ENCODE results near the gene JMJD8.

Gene JMJD8, protein sequence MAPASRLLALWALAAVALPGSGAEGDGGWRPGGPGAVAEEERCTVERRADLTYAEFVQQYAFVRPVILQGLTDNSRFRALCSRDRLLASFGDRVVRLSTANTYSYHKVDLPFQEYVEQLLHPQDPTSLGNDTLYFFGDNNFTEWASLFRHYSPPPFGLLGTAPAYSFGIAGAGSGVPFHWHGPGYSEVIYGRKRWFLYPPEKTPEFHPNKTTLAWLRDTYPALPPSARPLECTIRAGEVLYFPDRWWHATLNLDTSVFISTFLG

DNA sequence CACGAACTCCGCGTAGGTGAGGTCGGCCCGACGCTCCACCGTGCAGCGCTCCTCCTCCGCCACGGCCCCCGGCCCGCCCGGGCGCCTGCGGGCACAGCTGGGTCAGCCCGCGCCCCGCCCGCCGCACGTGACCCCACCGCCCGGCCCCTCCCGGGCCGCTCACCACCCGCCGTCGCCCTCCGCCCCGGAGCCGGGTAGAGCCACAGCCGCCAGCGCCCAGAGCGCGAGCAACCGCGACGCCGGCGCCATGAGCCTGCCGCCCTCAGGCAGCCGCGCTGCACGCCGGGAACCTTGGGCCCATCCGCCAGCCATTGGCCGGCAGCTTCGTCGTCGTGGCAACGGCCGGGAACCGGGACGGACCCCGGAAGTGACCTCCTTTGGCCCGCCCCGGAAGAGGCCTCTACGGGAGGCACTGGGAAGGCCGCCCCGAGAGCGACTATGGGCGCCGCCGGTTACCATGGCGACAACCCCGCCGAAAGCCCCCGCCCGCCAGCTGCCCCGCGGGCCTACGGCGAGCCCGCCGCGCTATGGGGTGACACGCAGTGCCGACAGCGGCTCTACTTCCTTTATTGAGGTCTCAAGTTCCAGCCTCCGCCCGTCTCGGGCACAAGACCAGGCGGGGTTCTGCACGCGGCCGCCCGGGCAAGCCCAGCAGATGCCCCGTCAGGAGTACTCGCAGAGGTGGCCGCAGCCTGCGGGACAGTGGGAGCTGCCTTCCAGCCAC, at the start of gene JMJD8:
Gene JMJD8, minus strand, starts transcription at position 264 of the 724 bp plus-strand sequence. Its CDS starts 15 bp downstream, at position 249.
- peak; percentile 93 to 95 (median 94) for DNase-seq (ENCODE audit: low read depth in 3 of 3)

DNA sequence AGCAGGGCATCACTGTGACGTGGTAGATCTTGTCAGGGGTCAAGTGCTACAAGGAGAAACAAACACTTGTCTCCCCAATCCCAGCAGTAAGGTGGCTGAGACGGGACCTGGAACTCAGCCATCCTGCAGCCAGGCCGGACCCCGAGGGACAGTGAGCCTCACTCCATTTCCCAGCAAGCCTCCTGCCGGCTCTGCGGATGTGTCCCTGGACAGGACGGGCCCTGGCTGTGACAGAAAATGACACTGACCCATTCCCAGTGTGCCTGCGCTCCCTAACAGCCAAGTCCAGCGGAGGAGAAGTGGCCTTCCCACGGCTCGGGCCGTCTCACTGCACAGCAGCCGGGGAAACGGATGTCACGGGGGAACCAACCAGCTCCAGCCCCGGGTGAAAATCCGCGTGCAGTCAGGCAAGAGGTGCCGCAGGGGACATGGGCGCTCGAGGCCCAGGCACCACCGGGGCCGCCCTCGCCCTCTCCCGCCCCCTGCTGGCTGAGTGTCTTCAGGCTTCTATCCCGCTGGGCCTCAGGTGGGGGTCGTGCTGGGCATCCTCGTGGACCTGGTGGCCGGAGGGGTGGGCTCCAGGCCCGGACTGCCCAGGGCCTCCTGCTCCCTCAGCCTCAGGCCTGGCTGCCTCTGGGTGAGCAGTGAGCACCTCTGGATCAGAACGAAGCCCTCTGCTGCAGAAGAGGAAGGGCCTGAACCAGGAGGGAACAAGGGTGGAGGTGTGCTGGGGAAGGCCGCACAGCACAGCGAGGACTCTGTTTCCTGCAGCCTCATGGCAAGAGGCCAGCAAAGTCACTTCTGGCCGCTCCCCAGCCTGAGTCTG, 49.5 kb upstream of the JMJD8 start:
- DNase-seq (ENCODE audit: low read depth in 3 of 3) = peak in 1 of 3 donors; percentile 49

DNA sequence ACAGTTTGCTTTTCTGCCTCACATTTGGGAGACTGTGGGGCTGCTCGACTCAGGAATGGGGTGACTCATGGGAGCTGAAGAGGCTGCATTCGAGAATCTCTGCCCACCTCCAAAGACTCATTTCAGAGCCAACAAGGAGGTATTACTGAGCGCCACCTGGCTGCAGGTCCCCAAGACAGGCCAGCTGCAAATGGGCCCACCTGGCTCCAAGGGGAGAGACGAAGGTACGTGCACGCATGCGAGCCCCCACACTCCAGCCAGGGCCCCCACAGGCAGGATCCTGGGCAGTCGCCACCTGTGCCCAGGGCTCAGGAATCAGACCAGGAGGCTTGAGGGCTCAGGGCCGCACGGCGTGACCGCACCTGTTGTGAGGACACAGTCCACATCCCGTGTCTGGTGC, 48.8 kb upstream of the JMJD8 start:
- no peak for DNase-seq (ENCODE audit: low read depth in 3 of 3)

DNA sequence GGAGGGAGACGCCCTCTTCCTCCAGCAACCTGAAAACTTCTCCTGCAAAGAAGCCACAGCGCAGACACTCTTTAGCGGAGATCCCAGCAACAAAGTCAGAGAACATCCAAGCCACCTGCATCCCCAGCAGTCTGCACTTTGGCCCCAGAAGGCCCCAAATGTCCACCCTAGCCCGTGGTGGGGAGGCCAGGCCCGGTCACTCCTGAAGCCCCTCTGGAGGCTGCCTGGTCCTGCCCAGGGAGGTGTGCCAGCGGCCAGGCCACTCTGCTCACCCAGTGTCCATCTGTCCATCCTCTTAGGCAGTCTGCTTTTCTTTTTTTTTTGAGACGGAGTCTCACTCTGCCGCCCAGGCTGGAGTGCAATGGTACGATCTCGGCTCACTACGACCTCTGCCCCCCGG, 48.2 kb upstream of the JMJD8 start:
- DNase-seq (ENCODE audit: low read depth in 3 of 3) = no peak

DNA sequence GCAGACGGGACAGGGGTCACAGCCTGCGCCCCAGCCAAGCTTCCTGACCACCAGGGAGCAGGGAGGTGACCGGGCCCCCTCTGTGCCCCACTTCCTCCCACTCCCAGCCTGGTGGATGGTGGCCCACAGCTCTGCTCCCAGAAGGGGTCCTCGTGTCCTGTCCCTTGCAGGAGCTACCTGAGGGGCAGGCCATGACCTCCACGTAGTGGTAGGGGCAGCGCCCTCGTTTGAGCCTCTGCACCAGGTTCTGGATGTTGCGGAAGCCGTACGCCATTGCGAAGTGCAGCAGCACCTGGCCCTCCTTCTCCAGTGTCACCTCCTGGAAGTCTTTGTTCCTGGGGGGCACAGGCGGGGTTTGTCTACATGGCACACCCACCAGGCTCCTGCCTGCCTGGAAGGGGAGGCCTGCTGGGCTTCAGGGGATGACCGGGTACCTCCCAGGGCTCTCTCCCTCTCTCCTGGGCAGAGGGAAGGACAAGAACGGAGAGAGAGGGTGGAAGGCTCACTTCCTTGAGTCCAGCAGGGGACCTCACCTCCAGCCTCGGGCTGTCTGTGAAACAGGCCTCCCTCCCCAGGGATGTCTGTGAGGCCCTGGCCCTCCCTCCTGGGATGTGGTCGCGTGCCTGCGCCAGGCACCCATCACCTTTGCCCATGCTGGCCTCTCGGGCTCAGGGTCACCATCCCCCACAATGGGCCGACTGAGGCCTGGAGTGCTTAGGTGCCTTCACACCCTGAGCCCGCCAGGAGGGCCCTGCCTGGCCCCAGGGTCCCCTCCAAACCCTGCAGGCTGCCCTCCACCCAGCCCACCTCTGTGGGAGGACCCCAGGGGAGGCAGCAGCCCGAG, 46.8 kb upstream of the JMJD8 start:
- no peak for DNase-seq (ENCODE audit: low read depth in 3 of 3)

DNA sequence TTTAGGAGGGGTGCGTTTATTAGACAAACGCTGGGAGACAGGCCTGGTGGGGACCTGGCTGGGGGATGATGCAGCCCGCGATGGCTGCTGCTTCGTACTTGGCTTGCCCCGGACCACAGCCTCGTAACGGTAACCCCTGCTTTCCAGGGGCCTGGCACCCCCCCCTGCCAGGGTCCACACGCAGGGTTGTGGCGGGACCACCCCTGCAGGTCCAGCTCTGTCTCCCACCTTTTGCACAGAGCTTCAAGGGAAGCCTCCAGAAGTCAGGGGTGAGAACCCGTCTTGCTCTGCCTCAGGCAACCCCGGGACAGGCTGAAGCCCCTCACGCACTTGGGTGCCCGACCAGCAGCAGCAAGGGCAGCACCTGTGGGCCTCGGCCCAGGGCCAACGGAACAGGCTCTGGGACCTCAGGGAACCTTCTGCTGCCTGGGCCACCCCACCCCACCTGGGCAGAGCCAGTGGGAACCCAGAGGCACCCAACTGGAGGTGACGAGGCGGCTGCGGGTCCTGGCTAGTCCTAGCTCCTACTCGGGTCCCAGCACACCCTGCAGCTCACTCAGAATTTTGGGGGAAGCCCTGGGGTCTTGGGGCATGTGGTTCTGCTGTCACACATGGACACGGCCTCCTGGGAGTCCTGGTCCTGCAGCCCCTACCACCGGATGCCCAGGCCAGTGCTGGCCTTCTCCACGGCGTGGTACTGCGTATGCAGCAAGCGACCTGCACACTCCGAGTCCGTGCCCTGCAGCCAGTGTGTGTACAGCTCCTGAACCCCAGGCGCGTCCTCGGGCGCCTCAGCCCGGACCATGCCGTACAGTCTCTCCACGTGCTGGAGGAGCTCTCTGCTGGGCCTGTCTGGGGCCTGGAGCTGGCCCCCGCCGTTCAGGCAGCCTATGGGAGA, 45.9 kb upstream of the JMJD8 start:
- DNase-seq (ENCODE audit: low read depth in 3 of 3) = no peak

DNA sequence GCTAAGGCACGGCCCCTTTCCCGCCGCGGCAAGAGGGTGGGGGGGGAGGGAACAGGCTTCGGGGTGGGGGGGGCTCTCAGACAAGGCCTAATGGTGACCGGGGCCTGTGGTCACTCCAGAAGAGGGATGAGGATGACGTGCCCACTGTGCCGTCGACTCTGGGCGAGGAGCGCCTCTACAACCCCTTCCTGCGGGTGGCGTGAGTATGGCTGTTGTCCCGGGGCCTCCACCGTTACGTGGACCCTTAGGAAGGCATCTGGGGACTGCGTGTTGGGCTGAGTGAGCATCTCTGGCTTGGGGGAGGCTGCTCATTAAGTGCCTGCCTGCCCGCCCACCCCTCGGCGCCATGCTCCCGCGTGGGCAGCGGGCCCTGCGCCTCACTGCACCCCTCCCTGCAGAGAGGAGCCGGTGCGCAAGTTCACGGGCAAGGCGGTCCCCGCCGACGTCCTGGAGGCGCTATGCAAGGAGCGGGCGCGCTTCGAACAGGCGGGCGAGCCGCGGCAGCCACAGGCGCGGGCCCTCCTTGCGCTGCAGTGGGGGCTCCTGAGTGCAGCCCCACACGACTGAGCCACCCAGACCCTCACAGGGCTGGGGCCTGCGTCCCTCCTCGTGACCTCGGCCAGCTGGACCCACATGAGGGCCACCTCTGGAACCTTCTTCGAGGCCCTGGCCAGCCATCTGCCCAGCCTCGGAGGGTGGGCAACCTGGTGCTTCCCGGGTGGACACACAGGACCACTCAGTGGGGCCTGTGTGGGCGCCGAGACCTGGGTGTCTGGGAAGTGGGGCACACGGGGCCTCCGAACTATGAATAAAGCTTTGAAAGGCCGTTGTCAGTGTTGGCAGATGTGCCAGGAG, 45.0 kb upstream of the JMJD8 start:
- DNase-seq (ENCODE audit: low read depth in 3 of 3) = no peak

DNA sequence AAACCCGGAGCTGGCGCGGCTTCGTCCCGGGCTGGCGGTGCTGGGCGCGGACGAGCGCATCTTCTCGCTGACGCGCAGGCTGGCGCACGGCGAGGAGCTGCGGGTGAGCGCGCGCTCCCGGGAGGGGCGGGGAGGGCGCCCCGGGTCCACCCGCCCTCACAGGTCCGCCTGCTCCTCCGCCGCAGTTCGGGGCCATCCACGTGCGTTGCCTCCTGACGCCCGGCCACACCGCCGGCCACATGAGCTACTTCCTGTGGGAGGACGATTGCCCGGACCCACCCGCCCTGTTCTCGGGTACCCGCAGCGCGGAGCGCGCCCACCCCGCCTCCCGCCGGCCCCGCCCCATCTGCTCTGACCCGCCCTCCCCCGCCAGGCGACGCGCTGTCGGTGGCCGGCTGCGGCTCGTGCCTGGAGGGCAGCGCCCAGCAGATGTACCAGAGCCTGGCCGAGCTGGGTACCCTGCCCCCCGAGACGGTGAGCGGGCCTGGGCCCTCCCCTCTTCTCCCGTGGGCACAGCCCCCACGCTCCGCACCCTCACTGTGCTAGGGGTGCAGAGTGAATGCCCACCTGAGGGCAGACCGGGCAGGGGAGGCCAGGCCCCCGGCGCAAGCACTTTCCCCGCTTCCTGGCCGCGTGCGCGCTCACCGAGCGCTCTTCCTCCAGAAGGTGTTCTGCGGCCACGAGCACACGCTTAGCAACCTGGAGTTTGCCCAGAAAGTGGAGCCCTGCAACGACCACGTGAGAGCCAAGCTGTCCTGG, 44.2 kb upstream of the JMJD8 start:
- DNase-seq (ENCODE audit: low read depth in 3 of 3) = peak in 1 of 3 donors; percentile 48

DNA sequence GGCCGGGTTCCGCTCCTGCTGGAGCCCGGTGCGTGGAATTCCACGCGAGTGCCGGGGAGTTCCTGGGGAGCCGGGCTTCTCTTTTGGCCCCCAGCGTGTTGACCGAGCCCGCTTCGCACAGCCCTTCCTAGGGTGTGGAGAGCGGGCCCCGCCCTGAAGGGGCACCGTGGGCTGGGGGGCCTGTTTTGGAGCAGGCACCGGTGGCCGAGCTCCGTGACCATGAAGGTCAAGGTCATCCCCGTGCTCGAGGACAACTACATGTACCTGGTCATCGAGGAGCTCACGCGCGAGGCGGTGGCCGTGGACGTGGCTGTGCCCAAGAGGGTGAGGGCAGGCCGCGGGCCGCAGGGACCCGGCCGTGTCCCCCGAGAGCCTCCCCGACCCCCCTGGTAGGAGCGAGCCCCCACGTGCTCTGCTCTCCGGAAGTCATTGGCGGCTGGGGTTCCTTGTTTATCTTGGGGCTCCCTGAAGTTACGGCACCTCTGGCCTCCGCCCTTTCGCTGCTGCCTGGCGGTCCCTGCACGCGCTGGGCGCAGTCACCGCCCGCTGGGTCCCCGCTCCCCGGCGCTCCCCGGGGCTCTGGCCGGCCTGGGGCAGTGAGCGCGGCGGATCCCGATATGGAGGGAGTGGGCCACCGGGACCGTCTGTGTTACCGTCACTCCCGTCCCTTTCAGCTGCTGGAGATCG, 43.3 kb upstream of the JMJD8 start:
- no peak for DNase-seq (ENCODE audit: low read depth in 3 of 3)

DNA sequence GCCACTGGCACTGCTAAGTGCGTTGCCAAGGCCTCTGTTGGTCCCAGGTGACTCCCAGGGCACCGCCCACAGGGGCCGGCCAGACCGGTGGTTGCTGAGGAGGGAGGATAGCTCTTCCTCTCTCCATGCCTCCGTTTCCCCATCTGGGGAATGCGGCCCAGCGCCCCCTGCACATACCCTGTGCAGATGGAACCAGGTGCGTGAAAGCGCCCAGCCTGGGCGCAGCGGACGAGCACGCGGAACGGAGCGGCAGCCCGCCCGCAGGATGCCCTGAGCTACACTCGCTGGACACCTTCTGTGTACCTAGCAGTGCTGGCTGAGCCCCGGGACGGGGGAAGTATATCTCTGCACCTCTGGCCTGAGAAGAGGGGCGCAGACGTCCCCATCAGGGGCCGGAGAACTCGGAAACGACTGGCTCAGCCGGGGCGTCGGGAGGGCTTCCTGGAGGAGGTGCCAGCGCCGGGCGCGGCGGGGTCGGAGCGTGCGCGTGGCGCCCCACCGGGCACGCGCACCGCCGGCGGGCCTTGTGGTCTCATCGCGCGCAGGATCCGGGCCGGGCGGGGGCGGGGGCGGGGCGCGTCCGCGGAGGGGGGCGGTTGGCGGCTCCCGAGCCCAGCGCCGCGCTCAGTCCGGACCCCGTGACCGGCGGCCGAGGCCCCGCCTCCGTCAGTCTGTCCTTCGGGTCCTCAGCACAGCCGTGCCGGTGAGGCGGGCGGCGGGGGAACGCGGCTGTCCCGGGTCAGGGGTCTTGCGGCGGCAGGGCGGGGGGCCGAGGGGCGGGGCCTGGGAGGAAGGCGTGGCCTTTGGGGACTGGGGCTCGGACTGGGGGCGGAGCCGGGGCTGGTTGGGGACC, 42.5 kb upstream of the JMJD8 start, which contains the start of the genes CCDC78 and HAGHL:
Gene CCDC78, minus strand, starts transcription at position 6 of the 853 bp plus-strand sequence. CDS start 76 bp downstream, outside the sequence.
Gene HAGHL, plus strand, starts transcription at position 669 of the 853 bp plus-strand sequence. CDS start 404 bp downstream, outside the sequence.
- DNase-seq (ENCODE audit: low read depth in 3 of 3) = peak in 1 of 3 donors; percentile 58

DNA sequence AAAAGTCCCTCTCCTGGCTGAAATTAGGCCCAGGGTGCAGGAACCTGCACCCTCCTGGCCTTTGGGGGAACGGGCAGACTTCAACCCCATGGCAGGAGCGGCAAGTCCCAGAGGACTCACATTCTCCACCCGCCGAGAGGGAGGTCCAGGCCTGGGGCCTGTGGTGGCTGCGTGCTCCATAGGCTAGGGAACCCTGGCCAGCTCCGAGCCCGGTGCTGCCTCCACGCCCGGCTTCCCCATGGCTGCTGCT, 42.0 kb upstream of the JMJD8 start:
- no peak for DNase-seq (ENCODE audit: low read depth in 3 of 3)

DNA sequence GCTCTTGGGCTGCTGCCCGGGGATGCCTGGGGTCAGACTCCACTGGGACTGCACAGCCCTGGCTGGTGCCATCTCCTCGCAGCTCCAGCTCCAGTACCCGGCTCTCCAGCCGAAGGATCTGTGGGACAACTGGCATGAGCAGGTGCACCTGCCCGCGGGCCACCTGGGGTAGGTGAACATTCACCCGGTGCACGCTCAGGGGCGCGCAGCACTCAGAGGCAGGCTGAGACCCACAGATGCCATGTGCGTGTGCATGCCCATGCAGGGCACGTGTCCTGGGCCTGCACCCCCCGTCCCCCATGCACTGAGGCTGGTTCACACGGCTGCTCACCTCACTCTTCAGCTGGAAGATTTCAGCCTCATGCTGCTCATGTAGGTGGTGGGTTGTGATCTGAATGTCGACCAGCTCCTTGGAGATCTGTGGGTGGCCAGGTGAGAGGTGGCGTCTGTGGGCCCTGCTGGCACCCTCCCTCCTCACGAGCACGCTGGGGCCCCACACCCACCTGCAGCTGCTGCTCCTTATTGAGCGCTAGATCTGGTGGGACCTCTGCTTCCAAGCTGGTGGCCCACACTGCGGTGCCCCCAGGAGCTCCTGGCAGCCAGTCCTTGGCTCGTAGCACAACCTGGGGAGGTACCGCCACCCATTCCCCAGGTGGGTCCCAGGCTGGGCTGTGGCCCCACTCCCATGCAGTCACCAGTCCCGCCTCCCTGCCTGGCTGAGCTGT, 41.5 kb upstream of the JMJD8 start:
- DNase-seq (ENCODE audit: low read depth in 3 of 3) = no peak

DNA sequence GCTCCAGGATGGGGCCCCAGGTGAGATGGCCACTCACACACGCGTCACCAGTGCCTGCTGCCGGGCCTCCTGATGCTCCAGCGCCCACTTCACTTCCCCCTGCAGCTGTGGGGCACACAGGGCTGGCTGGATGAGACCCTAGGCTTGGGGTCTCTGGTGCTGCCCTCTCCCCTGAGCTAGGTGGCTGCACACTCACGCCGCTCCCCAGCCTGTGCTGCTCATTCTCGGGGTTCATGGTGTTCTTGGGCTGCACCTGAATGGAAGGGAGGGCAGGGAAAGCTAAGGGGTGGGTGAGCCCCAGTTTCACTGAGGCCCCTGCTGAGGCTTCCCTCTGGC, 40.9 kb upstream of the JMJD8 start:
- DNase-seq (ENCODE audit: low read depth in 3 of 3) = no peak

DNA sequence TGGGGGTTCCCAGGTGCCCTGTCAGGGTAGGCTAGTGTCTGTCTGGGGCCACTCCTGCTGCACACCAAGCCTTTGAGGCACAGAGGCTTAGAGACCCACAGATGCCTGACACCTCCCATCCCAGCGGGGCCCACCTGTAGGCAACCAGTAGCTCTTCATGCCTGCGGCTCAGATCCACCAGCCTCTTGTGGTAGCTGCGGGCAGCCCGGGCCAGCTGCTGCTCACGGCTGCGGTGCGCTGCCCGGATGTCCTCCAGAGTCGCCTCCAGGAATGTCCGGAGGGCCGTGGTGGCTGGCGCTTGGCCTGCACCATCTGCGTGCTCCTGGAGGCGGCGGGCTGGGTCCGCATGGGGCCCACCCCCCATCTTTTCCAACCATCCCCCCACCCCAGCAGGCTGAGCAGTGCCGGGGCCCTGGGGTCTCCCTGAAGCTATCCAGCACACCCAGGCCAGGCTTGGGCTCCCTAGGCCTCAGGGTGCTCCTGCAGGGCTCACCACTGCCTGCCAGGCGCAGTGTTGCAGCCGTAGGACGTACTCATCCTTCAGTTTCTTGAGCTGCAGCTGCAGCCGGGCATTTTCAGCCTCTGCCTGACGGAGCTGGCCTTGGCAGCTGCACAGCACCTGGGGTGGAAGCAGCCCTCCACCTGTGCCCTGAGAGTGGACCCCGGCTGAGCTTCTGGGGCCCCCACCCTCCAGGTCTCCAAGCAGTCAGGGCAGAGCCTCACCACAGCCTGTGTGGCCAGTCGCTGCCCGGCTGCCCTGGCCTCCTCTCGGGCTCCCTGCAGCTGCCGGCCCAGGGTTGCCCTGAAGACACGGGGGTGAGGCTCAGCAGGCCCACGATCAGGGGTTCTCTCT, 40.3 kb upstream of the JMJD8 start:
- no peak for DNase-seq (ENCODE audit: low read depth in 3 of 3)

DNA sequence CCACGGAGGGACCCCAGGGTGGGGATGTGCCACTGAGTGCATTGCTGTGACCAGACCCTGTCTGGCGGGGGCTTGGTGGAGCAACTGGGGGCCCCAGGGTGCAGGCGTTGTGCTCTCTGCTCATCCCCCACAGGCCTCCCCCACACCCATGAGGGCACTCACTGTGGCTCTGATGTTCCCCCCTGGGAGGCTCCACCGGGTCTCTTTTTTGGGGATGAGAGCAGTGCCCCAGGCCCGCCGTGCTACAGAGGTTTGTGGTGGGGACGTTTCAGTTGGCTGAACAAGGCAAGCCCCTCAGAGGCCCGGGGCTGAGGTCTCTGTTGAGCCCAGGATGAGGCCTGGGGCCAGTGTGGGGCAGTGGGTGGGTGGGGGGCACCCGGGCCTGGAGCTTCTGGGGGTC, 39.6 kb upstream of the JMJD8 start:
- DNase-seq (ENCODE audit: low read depth in 3 of 3) = no peak
